HEK293 (cell line): ENCODE results near the gene MYO3A.

Experiments used
- CTCF ChIA-PET: fragments of 350-600 bp; formaldehyde crosslinking; extraction: SDS; loops from one replicate; lab custom pipeline; 2021; ENCODE audit warnings: antibody characterized with exemption; lab: Yijun Ruan, JAX
- POLR2A ChIA-PET: fragments of 300-600 bp; formaldehyde crosslinking; extraction: SDS; loops from one replicate; lab custom pipeline; 2020; ENCODE audit warnings: antibody characterized with exemption, inconsistent platforms; lab: Yijun Ruan, JAX
- H3K27ac ChIP-seq: fragments of 200-500 bp; sonication (Bioruptor generic); 2 replicates; pipeline ENCODE4 v1.5.1; 2014; ENCODE audit warnings: low read depth, low read length, control low read depth, inconsistent platforms; ENCODE audit errors: extremely low read depth
- H3K36me3 ChIP-seq, 2 experiments: fragments of 200-500 bp in 1 of 2; sonication (Bioruptor generic) in 1 of 2; 1 replicate in 1 of 2; 2 replicates in 1 of 2; pipeline ENCODE4 v1.5.1; 2014 to 2017; ENCODE audit warnings: inconsistent platforms in 2 of 2, low read length in 2 of 2; ENCODE audit not compliant: control insufficient read depth in 2 of 2, insufficient read depth in 1 of 2
- H3K4me1 ChIP-seq: fragments of 200-500 bp; sonication (Bioruptor generic); 2 replicates; pipeline ENCODE4 v1.5.1; 2014; ENCODE audit warnings: mild to moderate bottlenecking, low read length, inconsistent platforms; ENCODE audit not compliant: control insufficient read depth, insufficient read depth
- H3K4me3 ChIP-seq: 2 replicates; pipeline ENCODE4 v1.5.1; 2011; ENCODE audit warnings: low read depth, mild to moderate bottlenecking, control low read depth, low read length, moderate library complexity
- H3K9me3 ChIP-seq: fragments of 200-500 bp; sonication (Bioruptor generic); 2 replicates; pipeline ENCODE4 v1.5.1; 2014; ENCODE audit warnings: low read depth, low read length, inconsistent platforms; ENCODE audit not compliant: control insufficient read depth, insufficient read depth
- ELK4 ChIP-seq: IDR thresholded peaks from 2 replicates; pipeline ENCODE4 v1.6.1; 2011; ENCODE audit warnings: mild to moderate bottlenecking, low read depth, low read length, borderline replicate concordance
- KLF8 ChIP-seq: fragments of 450-650 bp; formaldehyde crosslinking; IDR thresholded peaks from 2 replicates; pipeline ENCODE4 v1.5.1; 2016; ENCODE audit warnings: missing biosample characterization, missing genetic modification characterization
- SCRT1 ChIP-seq: fragments of 450-650 bp; formaldehyde crosslinking; IDR thresholded peaks from 2 replicates; pipeline ENCODE4 v1.5.1; 2016; ENCODE audit warnings: missing biosample characterization, missing genetic modification characterization, borderline replicate concordance
- ZBTB1 ChIP-seq: fragments of 450-650 bp; formaldehyde crosslinking; IDR thresholded peaks from 2 replicates; pipeline ENCODE4 v1.5.1; 2016; ENCODE audit warnings: missing biosample characterization, missing genetic modification characterization
- ZBTB21 ChIP-seq: fragments of 450-650 bp; formaldehyde crosslinking; IDR thresholded peaks from 2 replicates; pipeline ENCODE4 v1.5.1; 2017; ENCODE audit warnings: missing biosample characterization, missing genetic modification characterization
- ZBTB44 ChIP-seq: fragments of 450-650 bp; IDR thresholded peaks from 2 replicates; pipeline ENCODE4 v1.5.1; 2018; ENCODE audit warnings: missing biosample characterization, mild to moderate bottlenecking, missing genetic modification characterization
- ZEB2 ChIP-seq: fragments of 450-650 bp; formaldehyde crosslinking; IDR thresholded peaks from 2 replicates; pipeline ENCODE4 v1.5.1; 2016; ENCODE audit warnings: missing biosample characterization, missing genetic modification characterization
- ZFP69B ChIP-seq: fragments of 450-650 bp; formaldehyde crosslinking; IDR thresholded peaks from 2 replicates; pipeline ENCODE4 v1.5.1; 2016; ENCODE audit warnings: missing biosample characterization, missing genetic modification characterization
- ZNF10 ChIP-seq: fragments of 450-650 bp; formaldehyde crosslinking; IDR thresholded peaks from 2 replicates; pipeline ENCODE4 v1.5.1; 2017; ENCODE audit warnings: missing biosample characterization, missing genetic modification characterization
- ZNF133 ChIP-seq: fragments of 450-650 bp; formaldehyde crosslinking; IDR thresholded peaks from 2 replicates; pipeline ENCODE4 v1.5.1; 2016; ENCODE audit warnings: missing biosample characterization, missing genetic modification characterization
- ZNF148 ChIP-seq: fragments of 450-650 bp; formaldehyde crosslinking; IDR thresholded peaks from 2 replicates; pipeline ENCODE4 v1.5.0; 2017; ENCODE audit warnings: missing biosample characterization, missing genetic modification characterization, borderline replicate concordance
- ZNF157 ChIP-seq: fragments of 450-650 bp; formaldehyde crosslinking; IDR thresholded peaks from 2 replicates; pipeline ENCODE4 v1.5.1; 2016; ENCODE audit warnings: missing biosample characterization, missing genetic modification characterization
- ZNF174 ChIP-seq: fragments of 450-650 bp; formaldehyde crosslinking; IDR thresholded peaks from 2 replicates; pipeline ENCODE4 v1.5.0; 2017; ENCODE audit warnings: missing biosample characterization, mild to moderate bottlenecking, missing genetic modification characterization
- ZNF274 ChIP-seq, 2 experiments: fragments of 200-500 bp in 1 of 2; fragments of 450-650 bp in 1 of 2; sonication (Bioruptor generic) in 1 of 2; formaldehyde crosslinking in 1 of 2; IDR thresholded peaks; 2 replicates each; pipeline versions ENCODE4 v1.5.1 to v1.6.1; 2014 to 2016; ENCODE audit warnings: borderline replicate concordance in 1 of 2, inconsistent platforms in 1 of 2, low read length in 1 of 2, missing biosample characterization in 1 of 2, missing genetic modification characterization in 1 of 2
- ZNF324 ChIP-seq: fragments of 450-650 bp; formaldehyde crosslinking; IDR thresholded peaks from 2 replicates; pipeline ENCODE4 v1.5.1; 2016; ENCODE audit warnings: missing biosample characterization, missing genetic modification characterization
- ZNF426 ChIP-seq: fragments of 450-650 bp; formaldehyde crosslinking; IDR thresholded peaks from 2 replicates; pipeline ENCODE4 v1.5.1; 2017; ENCODE audit warnings: missing biosample characterization, missing genetic modification characterization, mild to moderate bottlenecking, inconsistent platforms, moderate library complexity
- ZNF473 ChIP-seq: fragments of 450-650 bp; formaldehyde crosslinking; IDR thresholded peaks from 2 replicates; pipeline ENCODE4 v1.5.1; 2017; ENCODE audit warnings: missing biosample characterization, missing genetic modification characterization
- ZNF48 ChIP-seq: fragments of 450-650 bp; formaldehyde crosslinking; IDR thresholded peaks from 2 replicates; pipeline ENCODE4 v1.5.1; 2016; ENCODE audit warnings: missing biosample characterization, missing genetic modification characterization
- ZNF560 ChIP-seq: fragments of 450-650 bp; formaldehyde crosslinking; IDR thresholded peaks from 2 replicates; pipeline ENCODE4 v1.5.1; 2017; ENCODE audit warnings: missing biosample characterization, missing genetic modification characterization, borderline replicate concordance
- ZNF580 ChIP-seq: fragments of 450-650 bp; formaldehyde crosslinking; IDR thresholded peaks from 2 replicates; pipeline ENCODE4 v1.5.1; 2016; ENCODE audit warnings: missing biosample characterization, missing genetic modification characterization
- ZNF692 ChIP-seq: fragments of 450-650 bp; formaldehyde crosslinking; IDR thresholded peaks from 2 replicates; pipeline ENCODE4 v1.5.1; 2016; ENCODE audit warnings: missing biosample characterization, missing genetic modification characterization
- ZNF707 ChIP-seq: fragments of 450-650 bp; formaldehyde crosslinking; IDR thresholded peaks from 2 replicates; pipeline ENCODE4 v1.5.1; 2016; ENCODE audit warnings: missing biosample characterization, missing genetic modification characterization
- ZSCAN4 ChIP-seq: fragments of 450-650 bp; formaldehyde crosslinking; IDR thresholded peaks from 2 replicates; pipeline ENCODE4 v1.5.1; 2017; ENCODE audit warnings: missing biosample characterization, missing genetic modification characterization

MYO3A gene

GRCh38 chr10:25954851-25955250, 20.8 kb downstream of the MYO3A start:
- POLR2A ChIA-PET = no interaction called here
- Histone ChIP-seq H3K4me3 (no peak overlapping the region), H3K36me3 (peaks cover 0 to 3% of the 10 kb centered on the region in 2 experiments; a peak in 1 of 3 replicates), H3K27ac (no peak overlapping the region), H3K4me1 (no peaks in the 10 kb centered on the region), H3K9me3 (no peaks in the 10 kb centered on the region)
- TF ChIP-seq ZNF174 (tag by site-specific recombination) (no peak), ZNF10 (tag by site-specific recombination) (no peak), ZNF324 (tag by site-specific recombination) (no peak), ZNF560 (no peak), ZNF157 (tag by site-specific recombination) (no peak), ZBTB21 (tag by site-specific recombination) (no peak), ZNF580 (tag by site-specific recombination) (no peak), ZNF274 (IDR thresholded peaks at IDR 0.05; ENCODE audit: low read length) (no peak), ZNF274 (tag by site-specific recombination; IDR thresholded peaks at IDR 0.05; ENCODE audit: borderline replicate concordance) (no peak)
- CTCF ChIA-PET = no interaction called here

- CTCF ChIA-PET = no interaction called here
- no peaks in the 10 kb centered on the region for H3K4me1 ChIP-seq
Observed at GRCh38 chr10:25959540-25960232, 25.7 kb downstream of the MYO3A start.

GRCh38 chr10:25965584-25965983, 31.6 kb downstream of the MYO3A start:
- no peaks in the 10 kb centered on the region for H3K9me3 ChIP-seq
- ChIA-PET CTCF (interaction anchor here (0.6 kb wide), 1 partner anchor 83 kb away, joined by 4 read pairs; no protein-coding TSS in a partner anchor), POLR2A (no interaction called here)
- H3K27ac ChIP-seq = no peak overlapping the region
- H3K36me3 ChIP-seq = no peaks in the 10 kb centered on the region
- H3K4me1 ChIP-seq = no peaks in the 10 kb centered on the region
- H3K4me3 ChIP-seq = no peak overlapping the region
- TF ChIP-seq ZBTB44 (tag by site-specific recombination) = no peak
- no peak for TF ChIP-seq ZNF148 (tag by site-specific recombination)
- no peak for TF ChIP-seq ZBTB1
- TF ChIP-seq SCRT1 (tag by site-specific recombination) = no peak
- TF ChIP-seq ZNF174 (tag by site-specific recombination) = no peak
- TF ChIP-seq ZNF133 = no peak
- no peak for TF ChIP-seq ZFP69B (tag by site-specific recombination)
- TF ChIP-seq ZNF473 (tag by site-specific recombination) = no peak
- TF ChIP-seq ZSCAN4 = no peak
- no peak for TF ChIP-seq ZNF692 (tag by site-specific recombination)
- no peak for TF ChIP-seq ZNF560
- no peak for TF ChIP-seq ELK4
- no peak for TF ChIP-seq ZEB2 (tag by site-specific recombination)
- no peak for TF ChIP-seq ZNF426 (tag by site-specific recombination)
- TF ChIP-seq KLF8 = no peak
- TF ChIP-seq ZNF707 (tag by site-specific recombination) = no peak

More at GRCh38 chr10:25959540-25960232, 25.7 kb downstream of the MYO3A start:
- no peaks in the 10 kb centered on the region for H3K9me3 ChIP-seq
- no peak overlapping the region for H3K4me3 ChIP-seq
- TF ChIP-seq ZNF48 (tag by site-specific recombination) = no peak
- peaks cover 0 to 3% of the 10 kb centered on the region in 2 experiments; a peak in 1 of 3 replicates for H3K36me3 ChIP-seq
- POLR2A ChIA-PET = no interaction called here
- H3K27ac ChIP-seq = no peak overlapping the region
